ENCODE measurements around the gene USH2A.

DNA sequence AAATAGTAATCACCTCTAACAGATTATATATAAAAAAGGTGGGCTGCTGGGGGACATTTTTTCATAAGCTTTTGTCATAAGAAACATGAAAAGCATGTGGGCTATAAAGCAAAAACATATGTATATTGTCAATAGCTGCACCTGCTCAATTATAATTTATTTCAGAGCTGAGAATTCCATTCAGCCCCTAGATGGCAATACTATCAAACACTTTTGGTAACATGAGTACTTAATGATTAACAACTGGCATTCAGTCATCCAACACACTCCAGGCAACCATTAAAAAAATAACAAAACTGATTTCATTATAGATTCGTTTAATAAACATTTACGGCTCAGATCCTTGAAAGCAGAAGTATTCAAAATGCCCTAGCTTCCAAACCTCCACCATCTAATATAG, 741.0 kb downstream of the USH2A start:
- TF ChIP-seq, protein P1, sequence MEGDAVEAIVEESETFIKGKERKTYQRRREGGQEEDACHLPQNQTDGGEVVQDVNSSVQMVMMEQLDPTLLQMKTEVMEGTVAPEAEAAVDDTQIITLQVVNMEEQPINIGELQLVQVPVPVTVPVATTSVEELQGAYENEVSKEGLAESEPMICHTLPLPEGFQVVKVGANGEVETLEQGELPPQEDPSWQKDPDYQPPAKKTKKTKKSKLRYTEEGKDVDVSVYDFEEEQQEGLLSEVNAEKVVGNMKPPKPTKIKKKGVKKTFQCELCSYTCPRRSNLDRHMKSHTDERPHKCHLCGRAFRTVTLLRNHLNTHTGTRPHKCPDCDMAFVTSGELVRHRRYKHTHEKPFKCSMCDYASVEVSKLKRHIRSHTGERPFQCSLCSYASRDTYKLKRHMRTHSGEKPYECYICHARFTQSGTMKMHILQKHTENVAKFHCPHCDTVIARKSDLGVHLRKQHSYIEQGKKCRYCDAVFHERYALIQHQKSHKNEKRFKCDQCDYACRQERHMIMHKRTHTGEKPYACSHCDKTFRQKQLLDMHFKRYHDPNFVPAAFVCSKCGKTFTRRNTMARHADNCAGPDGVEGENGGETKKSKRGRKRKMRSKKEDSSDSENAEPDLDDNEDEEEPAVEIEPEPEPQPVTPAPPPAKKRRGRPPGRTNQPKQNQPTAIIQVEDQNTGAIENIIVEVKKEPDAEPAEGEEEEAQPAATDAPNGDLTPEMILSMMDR (conservative IDR thresholded peaks at IDR 0.05; ENCODE audit: low read length), result no peak
- TF ChIP-seq EZH2phosphoT487 (IDR thresholded peaks at IDR 0.05; ENCODE audit: borderline replicate concordance), result no peak
